GM19193 (cell line): ENCODE measurements around the gene LPP.

Source experiments
- POLR2A ChIP-seq: IDR thresholded peaks from 4 replicates; pipeline ENCODE4 v1.6.1; 2011; ENCODE audit not compliant: insufficient read depth, insufficient read length; ENCODE audit errors: extremely low read depth

Gene LPP

DNA sequence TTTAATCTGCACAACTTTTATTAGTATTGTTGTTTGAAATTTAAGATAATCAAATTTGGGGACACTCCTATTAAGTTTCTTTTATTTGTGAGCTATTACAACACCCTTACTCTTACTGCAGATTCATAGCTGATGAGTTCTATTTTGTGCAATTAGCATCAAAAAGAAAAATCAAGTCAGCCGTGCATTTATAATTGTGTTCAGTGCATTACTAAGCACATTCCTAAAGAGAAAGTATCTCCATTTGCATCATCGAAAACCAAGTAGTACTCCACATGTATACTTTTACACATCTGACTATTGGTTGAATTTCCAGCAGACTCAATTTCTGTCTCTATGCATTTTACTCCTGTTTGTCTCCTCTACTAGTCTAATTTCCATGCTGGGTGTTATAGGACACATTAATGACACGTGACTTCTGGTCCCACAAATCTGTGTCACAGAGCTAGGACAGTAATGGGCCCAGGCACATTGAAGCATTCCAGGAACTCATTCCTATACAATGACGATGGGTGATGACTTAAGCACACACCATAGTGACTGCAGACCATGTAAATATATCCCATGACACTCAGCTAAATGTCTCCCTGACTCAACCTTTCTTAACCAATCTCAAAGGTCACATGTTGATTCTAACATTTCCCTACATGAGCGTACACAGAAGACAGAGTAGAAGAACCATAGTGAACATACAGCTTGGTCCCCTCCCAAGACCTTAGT lies 477.5 kb downstream of the LPP start:
- no peak for TF ChIP-seq POLR2A

GRCh38 chr3:188633206-188633605 lies 479.2 kb downstream of the LPP start:
- TF ChIP-seq POLR2A, result no peak

- no peak for TF ChIP-seq POLR2A
These were observed 480.3 kb downstream of the LPP start for GRCh38 chr3:188634285-188634684.

DNA sequence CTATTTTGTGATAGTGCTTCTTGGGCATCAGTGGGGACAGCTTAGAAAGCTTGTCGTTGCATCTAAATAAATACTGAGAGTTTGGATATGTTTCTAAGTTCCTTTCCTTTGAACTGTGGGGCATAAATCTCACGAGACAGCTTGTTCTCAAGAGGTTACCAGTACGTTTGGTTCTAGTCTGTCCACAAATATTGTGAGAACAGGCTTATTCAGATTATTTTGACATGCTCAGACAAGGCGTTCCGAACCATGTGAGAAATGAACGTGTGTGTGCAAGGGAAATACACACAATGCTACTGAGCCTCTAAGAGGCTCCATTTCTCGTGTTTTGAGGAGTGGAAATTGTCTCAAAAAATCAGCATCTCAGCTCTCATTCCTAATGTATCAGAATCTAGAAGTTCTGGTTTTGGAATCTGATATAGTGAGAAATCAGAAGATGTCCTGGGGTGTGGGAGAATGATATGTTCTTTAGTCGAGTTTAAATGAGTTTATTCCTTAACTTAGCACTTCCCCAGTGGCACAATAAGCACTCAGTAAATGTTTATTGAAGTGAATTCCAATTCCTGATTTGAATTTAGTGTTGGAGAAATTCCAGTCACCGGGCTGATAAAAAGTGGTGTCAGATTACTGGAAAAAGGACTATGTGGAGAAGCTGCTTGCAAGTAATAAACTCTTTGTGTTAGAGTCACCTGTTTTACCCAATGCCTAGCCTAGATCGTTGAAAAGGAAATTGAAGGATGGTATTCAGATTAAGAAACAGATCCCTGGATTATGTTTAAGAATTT lies 481.5 kb downstream of the LPP start:
- no peak for TF ChIP-seq POLR2A

GRCh38 chr3:188641076-188641475 lies 487.1 kb downstream of the LPP start:
- no peak for TF ChIP-seq POLR2A

DNA sequence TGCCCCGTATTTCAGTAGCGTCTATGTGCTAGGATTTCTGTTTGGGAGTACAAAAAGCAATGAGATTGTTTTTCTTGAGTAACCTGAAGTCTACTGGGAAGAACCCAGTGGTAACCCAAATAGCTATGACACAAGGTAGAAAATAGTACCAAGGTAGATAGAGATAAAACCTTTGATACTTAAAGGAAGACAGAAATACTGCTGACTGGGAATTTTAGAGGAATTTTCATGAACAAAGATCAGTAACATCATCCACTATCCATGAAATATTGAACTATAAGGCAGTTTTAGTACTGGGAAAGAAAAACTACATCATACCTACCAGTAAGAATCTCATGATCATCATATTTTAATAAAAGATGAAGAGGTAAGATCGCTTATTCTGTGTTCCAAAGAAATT lies 489.8 kb downstream of the LPP start:
- TF ChIP-seq POLR2A, result no peak

- TF ChIP-seq POLR2A, result no peak
These were observed 492.6 kb downstream of the LPP start for GRCh38 chr3:188646592-188646991.

- no peak for TF ChIP-seq POLR2A
These were observed 493.3 kb downstream of the LPP start for GRCh38 chr3:188647237-188647636.

DNA sequence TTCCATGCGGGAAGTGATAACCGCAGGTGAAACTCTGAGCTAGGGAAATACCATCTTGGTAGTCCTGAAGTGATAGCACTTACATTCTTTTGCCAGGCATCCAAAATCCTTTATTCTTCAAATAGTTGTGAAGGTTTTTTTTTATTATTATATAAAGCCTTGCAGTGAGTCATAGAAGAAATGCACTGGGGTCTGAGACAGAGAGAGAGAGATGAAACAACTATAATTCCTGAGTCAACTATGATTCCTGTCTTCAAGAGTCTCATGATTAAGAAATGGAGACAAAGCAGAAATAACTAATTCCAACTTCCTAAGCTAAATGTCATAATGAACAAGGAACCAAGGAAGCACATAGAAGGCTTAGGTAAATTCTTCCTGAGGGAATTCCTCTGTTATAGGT lies 495.6 kb downstream of the LPP start:
- TF ChIP-seq POLR2A, result no peak

- TF ChIP-seq POLR2A, result no peak
These were observed 502.4 kb downstream of the LPP start for GRCh38 chr3:188656196-188656982.

DNA sequence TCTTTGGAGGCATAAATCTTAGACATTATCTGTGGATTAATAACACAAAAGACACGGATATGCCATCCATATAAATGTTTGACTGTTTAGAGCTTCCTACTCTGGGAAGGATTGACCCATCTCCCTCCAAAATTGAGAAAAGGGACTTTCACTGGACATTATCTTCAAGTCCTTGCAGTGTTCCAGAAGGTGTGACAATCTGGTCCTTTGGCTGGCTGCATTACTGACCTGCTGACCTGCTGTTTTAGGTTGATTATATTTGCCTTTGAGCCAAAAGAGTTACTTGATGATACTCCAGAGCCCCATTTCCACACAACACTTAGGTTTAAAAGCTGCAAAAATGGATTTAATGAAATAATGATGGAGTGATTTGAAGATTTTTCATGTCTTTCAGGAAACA lies 504.6 kb downstream of the LPP start:
- TF ChIP-seq POLR2A, result no peak

DNA sequence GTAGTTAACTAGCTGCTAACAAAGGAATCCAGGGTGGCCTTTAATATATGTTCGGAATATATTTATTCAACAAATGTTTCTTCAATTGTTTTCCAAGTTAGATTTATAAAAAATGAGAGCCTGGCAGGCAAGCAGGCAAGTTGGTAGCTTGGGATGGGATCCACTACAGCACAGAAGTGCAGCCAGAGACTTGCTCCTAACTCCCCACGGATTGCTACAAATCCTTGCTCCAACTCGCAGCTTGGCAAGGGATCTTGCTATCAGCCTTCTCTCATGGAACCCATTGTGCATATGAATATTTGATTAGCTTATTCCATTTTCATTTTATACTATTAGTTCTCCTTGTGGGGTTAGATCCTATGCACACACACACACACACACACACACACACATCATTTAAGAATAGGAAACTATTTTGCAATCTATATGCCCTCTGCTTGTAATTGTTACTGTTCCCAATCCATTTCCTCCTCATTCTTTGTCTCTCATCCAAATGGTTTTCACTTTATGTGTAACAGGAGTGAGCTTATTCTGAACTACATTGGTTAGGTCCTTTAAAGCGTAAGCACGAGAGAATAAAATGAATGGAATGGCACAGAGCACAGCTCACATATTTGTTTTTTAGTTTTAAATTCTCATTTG lies 505.6 kb downstream of the LPP start:
- TF ChIP-seq POLR2A, result no peak

GRCh38 chr3:188660415-188660814 lies 506.5 kb downstream of the LPP start:
- no peak for TF ChIP-seq POLR2A

DNA sequence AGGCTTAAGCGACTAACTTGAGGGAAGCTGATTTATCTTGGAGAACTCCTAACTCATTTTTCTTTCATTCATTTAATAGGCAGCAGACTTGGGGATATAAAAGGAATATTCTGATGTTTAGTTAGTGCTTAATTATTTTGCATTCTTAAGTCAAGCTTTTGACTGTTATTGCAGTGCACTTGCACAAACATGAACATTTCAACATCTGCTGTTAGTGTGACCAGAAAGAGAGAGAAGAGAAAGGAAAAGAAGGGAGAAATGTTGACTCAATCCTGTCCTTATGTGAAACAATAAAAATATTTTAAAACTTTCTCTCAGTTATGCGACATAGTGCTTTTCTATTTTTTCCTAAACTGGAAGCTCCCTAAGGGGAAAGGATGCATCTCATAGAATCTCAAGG lies 507.8 kb downstream of the LPP start:
- no peak for TF ChIP-seq POLR2A

- no peak for TF ChIP-seq POLR2A
These were observed 508.3 kb downstream of the LPP start for GRCh38 chr3:188662214-188662613.
